Activated CD4-positive, alpha-beta T cell treated with anti-CD3 and anti-CD28 coated beads, Interleukin-2, amount 50 U/mL, for 16 hours (primary cell): ENCODE results near the gene ZBTB20.

ENCODE experiments used
- DNase-seq: peaks from one replicate; pipeline ENCODE4 v3.0.0-alpha.2; 2020

The ZBTB20 gene

GRCh38 chr3:114308830-114309229, 838.3 kb downstream of the ZBTB20 start:
- peak; percentile 78 for DNase-seq

- no peak for DNase-seq
Observed at GRCh38 chr3:114308377-114308776, 838.7 kb downstream of the ZBTB20 start.

GRCh38 chr3:114307832-114308231, 839.3 kb downstream of the ZBTB20 start:
- DNase-seq, result no peak

- DNase-seq, result peak; percentile 55
Observed at GRCh38 chr3:114307222-114307830, 839.8 kb downstream of the ZBTB20 start.

- no peak for DNase-seq
Observed at GRCh38 chr3:114299941-114300624, 847.0 kb downstream of the ZBTB20 start.

GRCh38 chr3:114299421-114299820, 847.7 kb downstream of the ZBTB20 start:
- no peak for DNase-seq

- DNase-seq, result no peak
Observed at GRCh38 chr3:114295946-114296345, 851.1 kb downstream of the ZBTB20 start.

- DNase-seq, result no peak
Observed at GRCh38 chr3:114294940-114295480, 852.1 kb downstream of the ZBTB20 start.

- DNase-seq, result no peak
Observed at GRCh38 chr3:114293838-114294535, 853.1 kb downstream of the ZBTB20 start, which contains the start of gene TIGIT. TIGIT (plus strand) TSS chr3:114294028; CDS start chr3:114294062, 34 bp downstream.

- peak; percentile 92 for DNase-seq
Observed at GRCh38 chr3:114290911-114291901, 855.9 kb downstream of the ZBTB20 start.

- no peak for DNase-seq
Observed at GRCh38 chr3:114286266-114286665, 860.8 kb downstream of the ZBTB20 start.

GRCh38 chr3:114285648-114286230, 861.3 kb downstream of the ZBTB20 start:
- peak; percentile 44 for DNase-seq

GRCh38 chr3:114284644-114285043, 862.4 kb downstream of the ZBTB20 start:
- DNase-seq, result no peak
